Stimulated activated CD4-positive, alpha-beta T cell treated with anti-CD3 and anti-CD28 coated beads, Interleukin-15, amount 100 ng/mL, for 1 hour (primary cell): ENCODE measurements around the gene RPL23.

Source experiments
- DNase-seq, 2 donors: peaks; one replicate each; pipeline ENCODE4 v3.0.0-alpha.2; 2020; ENCODE audit warnings: low read depth in 1 of 2, low spot score in 1 of 2

The RPL23 gene

GRCh38 chr17:38885044-38885727 lies 31.7 kb upstream of the RPL23 start:
- no peak for DNase-seq

DNA sequence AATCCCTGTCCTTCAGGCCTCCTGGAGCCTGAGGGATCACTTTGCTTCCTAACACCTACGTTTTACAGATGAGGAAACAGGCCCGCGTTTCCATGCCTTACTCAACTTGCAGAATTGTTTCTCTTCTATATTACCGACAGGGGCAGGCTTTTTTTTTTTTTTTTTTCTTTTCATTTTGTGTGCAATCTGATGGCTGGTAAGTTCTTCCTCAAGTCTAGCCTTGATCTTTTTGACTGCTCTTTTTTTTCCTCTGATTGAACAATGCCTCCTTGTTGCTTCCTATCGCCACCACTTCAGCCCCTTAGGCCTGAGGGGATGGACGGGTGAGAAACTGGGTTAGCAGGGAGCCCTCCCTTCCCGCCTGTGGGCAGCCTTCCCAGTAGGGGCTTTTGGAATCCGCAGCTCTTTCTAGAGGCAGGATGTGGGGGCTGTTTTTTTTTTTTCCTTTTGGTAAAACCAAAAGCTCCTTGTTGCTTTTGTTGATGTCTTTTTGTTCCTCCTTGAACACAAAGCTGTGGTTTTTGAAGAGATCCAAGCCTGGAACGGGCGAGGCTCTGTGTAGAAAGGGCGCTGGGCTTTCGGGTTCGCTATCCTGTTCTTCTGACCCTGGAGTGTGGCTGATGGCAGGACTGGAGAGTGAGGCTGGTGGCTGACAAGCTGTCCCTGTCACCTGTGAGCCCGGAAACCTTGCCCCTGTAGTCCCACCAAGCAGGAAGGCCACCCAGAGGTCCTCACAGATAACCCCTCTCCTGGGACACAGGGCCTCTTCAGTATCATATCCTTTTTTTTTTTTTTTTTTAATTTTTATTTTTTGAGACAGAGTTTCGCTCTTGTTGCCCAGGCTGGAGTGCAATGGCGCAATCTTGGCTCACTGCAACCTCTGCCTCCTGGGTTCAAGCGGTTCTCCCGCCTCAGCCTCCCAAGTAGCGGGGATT lies 30.3 kb upstream of the RPL23 start:
- no peak for DNase-seq

DNA sequence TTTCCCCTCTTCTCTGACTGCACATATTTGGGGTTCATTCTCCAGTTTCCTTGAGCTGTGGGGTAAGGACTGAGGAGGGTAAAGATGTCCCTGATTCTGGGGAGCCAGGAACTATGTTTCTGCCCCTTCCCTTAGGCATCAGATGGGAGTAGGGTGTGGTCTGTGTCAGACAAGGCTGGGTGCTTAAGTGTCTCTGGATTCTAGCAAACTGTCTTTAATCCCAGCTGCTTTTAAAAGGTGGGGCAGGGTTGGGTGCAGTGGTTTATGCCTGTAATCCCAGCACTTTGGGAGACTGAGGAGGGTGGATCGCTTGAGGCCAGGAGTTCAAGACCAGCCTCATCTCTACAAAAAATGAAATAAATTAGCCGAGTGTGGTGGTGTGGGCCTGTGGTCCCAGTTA lies 29.3 kb upstream of the RPL23 start:
- no peak for DNase-seq

DNA sequence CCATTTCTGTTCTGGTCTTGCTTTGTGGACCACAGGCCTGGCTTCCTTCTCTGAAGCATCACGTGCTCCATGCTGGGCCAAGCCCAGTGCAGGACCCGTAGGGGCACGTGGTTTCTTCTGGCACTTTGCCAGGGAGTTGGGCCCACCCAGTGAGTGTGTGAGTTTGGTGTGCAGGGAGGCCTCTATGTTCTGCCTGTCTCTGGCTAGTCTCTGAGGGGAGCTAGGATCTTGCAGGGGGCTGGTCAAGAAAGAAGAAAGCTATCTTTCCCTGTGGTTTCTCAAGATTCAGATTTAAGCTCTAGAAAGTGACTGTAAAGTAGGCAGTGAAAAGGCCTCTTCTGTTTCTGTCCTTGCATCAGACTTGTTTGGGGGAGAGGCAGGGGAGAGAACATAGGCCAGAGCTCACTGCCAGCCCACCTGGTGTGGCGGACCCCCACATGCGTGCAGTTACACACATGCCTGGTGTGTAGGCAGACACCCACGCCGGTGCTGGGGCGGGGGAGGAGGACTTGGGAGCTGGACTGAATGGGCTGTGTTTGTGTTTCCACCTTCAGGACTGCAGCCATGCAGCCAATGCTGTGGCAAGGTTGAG lies 28.2 kb upstream of the RPL23 start:
- DNase-seq = no peak

DNA sequence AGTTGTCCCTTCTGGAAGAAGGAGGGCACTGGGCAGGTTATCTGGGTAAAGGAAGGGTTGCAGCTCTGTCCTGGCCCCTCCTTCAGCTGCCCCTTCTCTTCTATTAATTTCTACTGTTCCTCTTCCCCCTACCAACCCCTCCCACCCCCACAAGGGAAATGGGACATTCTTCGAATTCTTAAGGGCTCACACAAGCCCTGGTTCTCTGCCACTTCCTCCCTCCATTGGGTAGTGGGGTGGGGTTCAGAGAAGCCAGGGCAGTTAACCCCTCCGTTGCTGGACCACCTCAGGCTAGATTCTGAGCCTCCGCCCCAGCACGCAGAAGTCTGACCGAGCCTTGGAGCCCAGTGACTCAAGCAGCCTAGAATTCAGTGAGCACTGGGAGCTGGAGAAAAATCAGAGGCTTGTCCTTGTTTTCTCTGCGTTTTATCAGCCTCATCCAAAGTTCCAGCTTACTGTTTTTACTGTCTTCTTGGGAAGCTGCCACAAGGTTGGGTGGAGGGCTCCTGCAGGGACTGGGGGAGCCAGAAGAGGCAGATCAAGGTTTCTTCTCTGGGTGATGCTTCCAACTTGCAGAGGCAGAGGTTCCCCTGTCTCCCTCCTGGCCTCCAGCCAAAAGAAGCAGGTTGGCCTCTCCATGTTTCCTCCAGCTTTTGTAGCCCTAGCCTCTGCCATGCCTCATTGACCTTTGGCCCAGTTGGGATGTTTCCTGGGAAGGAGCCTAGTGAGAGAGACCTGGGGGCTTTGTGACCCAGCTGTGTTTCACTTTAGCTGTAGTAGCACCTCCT lies 26.6 kb upstream of the RPL23 start:
- no peak for DNase-seq

DNA sequence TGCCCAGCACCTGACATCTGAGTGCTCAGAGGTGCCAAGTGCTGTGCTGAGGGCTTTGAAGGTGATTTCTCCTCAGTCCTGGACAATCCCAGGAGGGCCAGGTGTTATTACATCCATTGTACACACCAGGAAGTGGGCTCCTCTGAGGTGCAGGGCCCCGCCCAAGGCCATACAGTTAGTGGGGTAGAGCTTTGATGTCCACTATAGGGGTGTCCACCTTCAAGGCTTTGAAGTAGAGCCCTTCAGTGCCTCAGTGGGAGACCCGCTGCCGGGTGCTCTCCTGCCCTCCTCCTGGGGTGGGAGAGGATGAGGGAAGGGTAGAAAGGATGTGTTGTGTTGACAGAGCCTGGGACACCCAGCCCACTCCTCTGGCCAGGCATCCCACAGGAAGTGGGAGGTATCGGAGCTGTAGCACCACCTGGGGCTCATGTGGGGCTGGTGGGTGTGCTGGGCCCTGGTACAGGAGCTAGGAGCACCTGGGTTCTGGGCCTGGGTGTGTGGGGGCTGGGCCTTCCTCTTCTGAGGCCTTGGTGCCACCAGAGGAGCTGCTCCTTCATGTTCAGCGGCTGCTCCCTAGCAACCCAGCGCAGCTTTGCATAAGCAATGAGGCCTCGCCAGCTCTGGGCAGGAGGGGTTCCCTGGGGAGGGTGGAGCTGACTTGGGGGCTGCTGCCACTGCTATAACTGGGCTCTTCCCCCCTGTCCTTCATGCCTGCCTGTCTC lies 23.8 kb upstream of the RPL23 start:
- DNase-seq = no peak

GRCh38 chr17:38875477-38876075 lies 22.1 kb upstream of the RPL23 start:
- no peak for DNase-seq

DNA sequence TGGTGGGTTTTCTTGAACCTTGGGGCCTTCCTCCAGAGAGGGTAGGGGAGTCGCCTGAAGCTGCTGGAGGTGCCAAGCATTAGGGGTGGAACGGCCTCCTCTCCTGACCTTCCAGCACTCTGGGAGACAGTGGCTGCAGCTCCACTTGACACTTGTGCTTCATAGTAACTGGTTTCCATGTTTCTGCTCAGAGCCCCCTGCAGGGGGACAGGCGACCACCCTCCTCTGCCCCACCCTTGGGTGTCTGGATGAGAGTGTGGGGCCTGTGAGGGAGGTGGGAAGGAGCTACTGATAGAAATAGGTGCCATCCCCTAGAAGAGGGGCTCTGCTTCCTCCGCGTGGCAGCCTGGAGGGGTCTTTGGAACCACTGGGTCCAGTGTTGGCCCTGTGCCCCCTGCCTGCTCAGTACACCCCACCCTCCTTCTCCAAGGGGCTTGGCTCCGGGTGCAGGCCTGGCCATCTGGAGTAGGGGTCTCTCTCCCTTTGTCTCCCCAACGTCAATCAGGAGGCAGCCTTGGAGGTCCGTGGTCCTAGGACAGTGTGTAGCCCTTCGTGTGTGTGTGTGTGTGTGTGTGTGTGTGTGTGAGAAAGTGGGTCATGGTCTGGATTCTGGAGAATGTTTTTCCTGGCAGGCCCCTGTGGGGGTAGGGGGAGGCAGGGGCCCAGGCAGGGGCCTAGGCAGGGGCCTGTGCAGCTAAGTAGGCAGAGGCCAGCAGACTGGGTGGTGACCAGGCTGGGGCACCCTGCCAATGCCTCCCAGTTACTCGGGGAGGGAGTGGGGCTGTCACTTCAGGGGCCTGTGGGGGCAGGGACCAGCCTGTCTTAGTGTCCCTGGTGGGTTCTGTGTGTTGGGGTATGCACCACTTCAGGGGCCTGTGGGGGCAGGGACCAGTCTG lies 21.2 kb upstream of the RPL23 start:
- DNase-seq = no peak

DNA sequence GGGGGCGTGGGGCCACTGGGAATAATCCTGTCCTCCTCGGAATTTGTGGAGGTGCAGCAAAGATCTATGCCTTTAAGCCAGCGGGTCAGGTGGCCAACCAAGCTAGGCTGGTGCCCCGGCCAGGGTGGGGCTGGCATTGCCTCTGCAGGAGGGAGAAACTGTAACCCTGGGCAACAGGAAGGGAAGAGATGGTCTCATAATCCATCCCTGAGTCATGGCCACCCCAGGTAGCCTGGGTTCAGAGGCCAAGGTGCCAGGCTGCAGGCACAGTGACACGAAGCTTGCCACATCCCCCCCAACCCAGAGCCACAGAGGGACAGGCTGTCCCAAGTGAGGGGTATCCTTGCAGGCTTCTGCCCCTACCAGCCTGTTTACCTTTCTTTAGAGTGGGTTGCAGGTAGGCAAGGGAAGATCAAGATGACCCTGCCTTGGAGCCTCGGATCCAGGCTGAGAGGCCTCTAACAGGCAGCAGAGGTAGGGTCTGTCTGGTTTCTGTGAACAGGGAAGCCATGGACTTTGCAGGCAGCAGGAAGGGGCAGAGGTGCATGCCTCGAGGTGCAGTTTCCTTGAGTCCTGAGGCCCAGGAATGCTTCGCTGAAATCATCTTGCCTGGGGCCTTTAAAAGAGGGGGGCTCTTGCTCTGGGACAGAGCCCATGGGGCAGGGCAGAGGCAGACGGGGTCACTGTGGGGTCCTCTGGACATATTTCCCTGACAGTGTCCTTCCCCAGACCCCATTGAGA lies 20.3 kb upstream of the RPL23 start:
- DNase-seq = no peak

GRCh38 chr17:38872671-38873385 lies 19.3 kb upstream of the RPL23 start:
- no peak for DNase-seq

GRCh38 chr17:38872027-38872511 lies 18.5 kb upstream of the RPL23 start:
- DNase-seq = no peak

GRCh38 chr17:38871247-38872015 lies 17.9 kb upstream of the RPL23 start:
- peak; percentile 37 to 57 for DNase-seq

GRCh38 chr17:38870259-38871165 lies 17.0 kb upstream of the RPL23 start:
- DNase-seq = peak; percentile 39 to 50

GRCh38 chr17:38869526-38870258 lies 16.2 kb upstream of the RPL23 start, which contains the start of gene LASP1:
Gene LASP1, plus strand, starts transcription at chr17:38870058. Its CDS starts 132 bp downstream, at chr17:38870190.
- DNase-seq = peak; percentile 74 to 78
